NCI-H82 treated with DMSO at 0.1 percent for 48 hours (cell line): ENCODE data around the gene AGPS.
"Not testable (repeated sequence)": the region's sequence is repeated elsewhere in the genome, so short reads cannot be mapped to it uniquely, and the experiment has no call there.

Source experiments
- DNase-seq: peaks from one replicate; lab custom pipeline; 2025; ENCODE audit not compliant: unreplicated experiment; lab: John Stamatoyannopoulos, UW

The AGPS gene

DNA sequence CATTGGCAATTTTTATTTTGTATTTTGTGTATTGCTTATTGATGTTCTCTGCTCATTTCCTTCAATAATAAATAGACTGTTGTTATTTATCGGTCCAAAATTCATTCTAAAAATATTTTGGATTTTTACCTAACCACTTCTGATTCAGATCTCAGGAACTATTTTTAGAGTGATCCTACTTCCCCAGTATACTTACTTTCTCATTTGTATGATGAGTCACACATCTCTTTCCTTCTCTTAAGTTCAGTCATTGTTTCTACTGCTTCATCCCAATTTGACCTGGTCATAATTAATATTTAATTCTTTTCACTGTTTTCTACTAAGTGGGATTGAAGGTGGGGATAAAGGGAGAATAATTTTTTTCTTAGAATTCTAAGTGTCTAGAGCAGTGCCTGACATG lies 75.1 kb downstream of the AGPS start:
- DNase-seq: no peak

DNA sequence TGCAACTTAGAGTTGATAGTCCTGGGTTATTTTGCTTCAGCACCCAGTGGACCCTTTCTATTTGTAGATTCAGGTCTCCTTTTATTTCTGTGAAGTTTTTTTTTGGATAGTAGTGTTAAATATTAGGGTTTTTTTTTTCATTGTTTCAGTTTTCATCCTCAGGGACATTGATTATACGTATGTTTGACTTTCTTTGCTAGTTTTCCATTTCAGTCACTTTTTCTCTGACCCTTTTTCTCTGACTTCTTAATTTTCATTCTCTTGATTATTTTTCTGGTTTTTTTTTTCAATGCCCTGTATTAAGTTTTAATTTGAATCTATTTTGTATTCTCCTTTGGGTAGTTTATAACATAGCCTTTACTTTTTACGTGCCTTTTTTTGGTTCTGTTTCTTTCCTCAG lies 79.4 kb downstream of the AGPS start:
- DNase-seq: no peak

DNA sequence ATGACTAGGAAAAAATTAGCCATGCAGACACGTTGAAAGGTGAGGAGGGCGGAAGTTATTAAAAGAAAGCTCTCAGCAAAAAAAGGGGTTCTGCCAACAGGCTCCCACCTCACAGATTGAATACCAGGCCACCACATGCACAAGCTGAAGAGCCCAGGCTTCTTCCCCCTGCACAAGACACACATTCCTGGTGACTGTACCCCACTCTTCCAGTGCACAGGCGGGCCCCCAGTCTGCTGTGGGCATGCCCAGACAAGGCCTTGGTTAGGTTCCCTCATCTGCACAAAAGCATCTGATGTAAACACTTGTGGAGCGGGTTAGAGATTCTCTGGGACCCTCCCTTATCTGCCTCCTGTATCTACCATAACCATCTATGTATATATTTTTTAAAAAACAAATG lies 81.7 kb downstream of the AGPS start:
- DNase-seq: no peak

DNA sequence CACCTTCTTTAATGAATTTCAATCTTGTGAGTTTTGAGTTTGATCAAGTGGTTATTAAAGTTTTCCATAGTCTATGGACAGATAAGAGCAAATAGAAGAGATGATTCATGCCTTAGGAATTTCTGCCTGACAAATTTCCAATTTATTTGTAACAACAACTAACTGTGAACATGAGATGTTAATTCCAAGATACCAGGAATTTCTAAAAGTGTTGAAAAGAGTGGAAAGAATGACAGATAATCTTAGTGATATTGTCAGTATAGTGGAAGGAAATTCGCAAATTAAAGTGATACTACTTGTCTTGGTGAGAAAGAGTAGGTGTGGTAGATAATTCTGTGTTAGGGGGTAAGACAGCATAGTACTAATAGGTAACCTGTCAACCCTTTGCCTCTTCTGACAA lies 82.4 kb downstream of the AGPS start:
- no peak for DNase-seq

DNA sequence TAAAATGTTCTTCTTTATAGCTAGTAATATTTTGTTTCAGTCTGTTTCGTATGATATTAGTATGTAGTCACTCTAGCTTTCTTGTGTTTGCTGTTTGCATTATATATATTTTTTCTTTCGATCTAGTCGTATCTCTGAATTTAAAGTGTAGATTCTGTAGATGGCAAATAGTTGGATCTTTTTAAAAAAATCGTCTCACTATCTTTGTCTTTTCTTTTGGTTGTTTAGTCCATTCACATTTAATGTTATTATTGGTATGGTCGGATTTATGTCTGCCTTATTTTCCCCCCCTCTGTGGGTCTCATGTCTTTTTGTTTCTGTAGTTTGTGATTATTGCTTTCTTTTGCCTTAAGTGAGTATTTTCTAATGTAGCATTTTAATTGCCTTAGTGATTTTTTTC lies 84.3 kb downstream of the AGPS start:
- DNase-seq: no peak

DNA sequence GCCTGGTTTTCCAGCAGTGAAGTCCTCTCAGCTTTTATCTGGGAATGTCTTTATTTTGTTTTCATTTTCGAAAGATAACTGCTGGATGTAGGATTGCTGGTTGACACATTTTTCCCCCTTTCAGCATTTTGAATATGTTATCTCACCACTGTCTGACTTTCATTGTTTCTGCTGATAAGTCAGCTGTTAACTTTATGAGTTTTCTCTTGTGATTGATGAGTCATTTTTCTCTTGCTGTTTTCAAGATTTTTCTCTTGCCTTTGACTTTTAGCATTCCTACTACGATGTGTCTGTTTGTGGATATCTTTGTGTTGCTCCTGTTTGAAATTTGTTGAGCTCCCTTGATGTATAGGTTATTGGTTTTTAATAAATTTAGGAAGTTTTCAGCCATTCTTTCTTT lies 85.5 kb downstream of the AGPS start:
- no peak for DNase-seq

DNA sequence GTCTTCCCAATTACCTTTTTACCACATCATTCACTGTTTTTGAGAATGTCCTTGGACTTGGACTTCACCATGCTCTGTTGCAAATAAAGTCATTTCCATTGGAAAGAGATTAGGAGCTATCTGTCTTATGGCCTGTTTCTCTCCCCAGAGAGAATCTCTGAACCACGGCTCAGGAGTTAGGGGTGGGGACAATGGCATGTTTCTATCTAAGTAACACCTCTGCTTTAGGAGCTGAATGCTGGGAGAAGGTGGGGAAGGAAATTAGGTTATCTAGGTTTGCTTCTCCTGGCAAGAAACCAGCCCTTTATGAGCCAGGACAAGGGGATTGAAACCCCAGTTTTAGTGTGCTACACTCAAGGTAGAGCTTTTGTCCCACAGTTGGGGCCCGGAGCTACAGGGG lies 86.3 kb downstream of the AGPS start:
- no peak for DNase-seq

DNA sequence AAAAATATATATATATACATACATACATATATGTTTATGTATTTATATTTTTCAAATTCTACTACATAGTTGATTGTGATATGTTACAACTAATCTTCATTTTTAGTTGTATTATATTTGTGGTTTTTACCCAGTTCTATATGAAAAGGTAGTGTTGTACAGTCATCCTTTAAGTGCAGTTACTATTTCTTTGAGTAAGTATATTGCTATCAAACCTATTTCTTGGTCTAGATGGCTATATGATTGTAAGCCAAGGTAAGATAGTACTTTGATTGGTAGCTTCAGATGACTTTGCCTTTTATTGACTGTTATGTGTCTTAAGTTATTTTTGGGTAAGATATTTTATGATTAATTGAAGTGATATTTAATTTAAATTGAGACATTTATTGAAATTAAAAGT lies 89.6 kb downstream of the AGPS start:
- no peak for DNase-seq

DNA sequence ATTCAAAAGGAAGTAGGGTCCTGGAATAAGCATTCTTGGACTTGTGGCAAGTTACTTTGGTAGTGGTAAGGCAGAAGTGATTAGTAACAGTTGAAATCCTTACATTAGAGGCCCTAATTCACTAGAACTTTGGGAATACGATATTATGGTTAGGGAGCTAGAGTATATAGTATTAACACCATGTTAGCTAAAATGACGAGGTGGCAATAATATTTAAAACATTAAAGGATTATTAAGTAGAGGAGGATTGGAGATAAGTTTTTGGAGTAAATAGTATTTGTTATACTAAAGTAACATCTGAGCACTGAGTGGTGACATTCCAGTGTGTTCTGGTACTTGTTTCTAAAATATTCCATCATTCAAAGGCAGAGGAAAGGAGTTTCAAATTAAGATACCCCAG lies 91.0 kb downstream of the AGPS start:
- DNase-seq: no peak

DNA sequence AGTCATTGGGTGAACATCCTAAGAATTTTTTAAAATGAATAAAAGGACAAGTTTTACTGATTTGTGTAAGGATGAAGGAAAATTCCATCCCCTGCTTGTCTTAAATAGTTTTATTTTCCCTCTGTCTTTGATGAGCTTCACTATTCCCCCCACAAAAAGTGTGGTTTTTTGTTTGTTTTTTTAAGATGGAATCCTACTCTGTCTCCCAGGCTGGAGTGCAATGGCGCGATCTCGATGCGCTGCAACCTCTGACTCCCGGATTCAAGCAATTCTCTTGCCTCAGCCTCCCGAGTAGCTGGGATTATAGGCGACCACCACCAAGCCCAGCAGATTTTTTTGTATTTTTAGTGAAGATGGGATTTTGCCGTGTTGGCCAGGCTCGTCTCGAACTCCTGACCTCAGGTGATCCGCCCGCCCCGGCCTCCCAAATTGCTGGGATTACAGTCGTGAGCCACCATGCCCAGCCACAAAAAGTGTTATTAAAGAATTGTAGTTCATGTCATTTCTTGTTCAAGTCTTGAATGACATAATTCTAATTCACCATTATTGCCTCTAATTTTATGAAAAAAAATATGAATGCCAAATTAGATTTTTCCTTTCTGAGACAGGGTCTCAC lies 91.7 kb downstream of the AGPS start:
- DNase-seq: no peak

DNA sequence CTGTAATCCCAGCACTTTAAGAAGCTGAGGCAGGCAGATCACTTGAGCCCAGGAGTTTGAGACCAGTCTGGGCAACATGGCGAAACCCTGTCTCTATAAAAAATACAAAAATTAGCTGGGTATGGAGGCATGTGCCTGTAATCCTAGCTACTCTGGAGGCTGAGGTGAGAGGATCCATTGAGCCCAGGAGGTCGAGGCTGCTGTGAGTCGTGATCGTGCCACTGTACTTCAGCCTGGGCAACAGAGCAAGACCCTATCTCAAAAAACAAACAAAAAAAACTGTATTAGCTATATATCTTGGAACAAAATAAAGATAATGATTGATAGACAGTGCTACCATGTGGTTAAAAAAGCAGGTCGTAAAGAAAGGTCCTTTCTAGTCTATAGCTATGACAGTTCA lies 93.1 kb downstream of the AGPS start:
- DNase-seq: not testable (repeated sequence)

DNA sequence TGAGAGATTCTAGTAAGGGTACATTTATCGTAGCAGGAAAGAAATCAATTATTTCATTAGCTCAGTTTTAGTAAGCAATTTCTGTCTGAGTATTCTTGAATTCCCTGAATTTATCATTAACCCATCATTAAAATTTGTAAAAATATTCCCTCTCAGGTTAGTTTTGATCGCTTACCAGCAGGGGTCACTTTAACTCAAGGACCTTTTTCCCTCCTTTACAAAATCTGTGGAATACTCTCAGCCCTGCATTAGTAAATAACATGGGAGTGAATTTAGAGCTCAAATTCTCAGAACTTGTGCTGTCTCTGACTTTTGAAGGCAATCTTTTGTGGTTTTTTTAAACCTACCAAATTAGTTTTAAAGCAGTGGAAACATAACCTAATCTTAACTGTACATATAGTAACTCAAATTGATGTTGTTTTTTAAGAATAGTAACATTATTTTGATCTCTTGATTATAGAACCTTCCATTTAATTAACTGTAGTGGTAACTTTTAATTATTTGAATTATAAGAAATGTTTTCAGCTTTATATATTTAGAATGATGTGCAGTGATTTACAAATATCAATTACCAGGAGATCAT lies 97.2 kb downstream of the AGPS start:
- DNase-seq: peak; percentile 31

DNA sequence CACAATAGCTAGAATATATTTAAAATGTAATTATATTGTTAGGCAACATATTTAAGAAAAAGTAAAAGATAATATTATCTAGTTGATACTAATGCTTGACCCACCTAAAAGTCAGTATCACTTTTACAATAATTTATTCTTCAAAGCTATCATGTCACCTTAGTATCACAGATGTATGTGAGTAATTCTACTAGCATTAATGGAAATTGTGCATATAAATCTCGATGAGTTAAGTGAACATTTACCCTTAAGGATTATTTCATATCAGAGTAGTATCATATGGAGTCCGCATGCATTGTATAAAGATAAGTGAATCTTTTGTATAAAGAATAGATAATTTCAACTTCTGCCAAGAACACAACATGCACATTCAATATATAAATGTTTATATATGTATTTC lies 103.4 kb downstream of the AGPS start:
- no peak for DNase-seq

DNA sequence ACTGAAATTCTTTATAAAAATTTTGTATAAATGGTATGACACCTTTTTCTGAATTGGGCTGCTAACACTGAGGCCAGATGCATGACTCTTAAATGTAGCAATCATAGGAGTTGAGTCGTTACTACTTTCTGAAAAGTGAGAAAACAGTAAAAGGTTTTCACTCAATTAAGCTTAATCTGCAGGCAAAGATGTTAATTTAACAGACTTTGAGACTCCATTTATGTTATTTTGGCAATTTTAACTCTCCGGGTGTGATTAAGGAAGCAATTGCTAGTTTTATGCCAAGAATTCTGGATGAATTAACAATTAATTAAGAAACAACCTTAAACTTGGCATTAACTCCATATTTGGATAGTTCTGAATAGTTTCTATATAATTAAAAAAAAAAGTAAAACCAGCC lies 104.3 kb downstream of the AGPS start:
- DNase-seq: no peak

DNA sequence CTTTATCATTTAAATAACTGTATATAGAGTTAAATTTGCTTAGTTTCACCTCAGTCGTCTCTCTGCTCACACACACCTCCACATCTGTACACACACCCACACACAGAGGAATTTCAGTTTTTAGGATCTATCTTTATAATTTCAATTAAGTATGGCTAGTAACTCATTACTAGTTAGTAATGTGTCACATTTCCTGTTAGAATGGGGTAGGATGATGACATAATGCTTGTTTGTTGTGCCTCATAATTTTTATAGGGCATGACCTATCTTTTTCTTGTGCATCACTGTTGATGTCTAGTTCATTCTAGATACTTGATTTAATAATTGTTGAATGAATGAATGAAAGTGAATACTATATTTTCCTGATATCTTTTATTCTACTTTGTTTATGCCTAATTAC lies 108.6 kb downstream of the AGPS start:
- no peak for DNase-seq

DNA sequence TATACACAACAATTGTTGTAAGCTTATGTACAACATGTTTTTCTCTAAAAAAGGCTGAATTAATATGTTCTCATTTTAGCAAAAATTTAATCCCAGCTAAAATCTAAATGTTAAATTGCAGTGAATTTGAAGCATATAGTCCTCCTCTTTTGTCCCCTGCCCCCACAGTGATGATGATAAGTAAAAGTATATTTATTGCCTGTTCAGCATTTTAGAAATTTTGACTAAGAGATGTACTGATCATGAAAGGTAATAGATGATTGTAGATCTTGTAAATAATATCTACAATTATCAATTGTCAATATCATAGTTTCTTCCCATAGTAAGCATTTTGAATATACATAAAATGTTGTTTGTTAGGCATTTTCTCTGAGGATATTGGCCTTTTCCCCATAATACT lies 113.9 kb downstream of the AGPS start:
- no peak for DNase-seq

DNA sequence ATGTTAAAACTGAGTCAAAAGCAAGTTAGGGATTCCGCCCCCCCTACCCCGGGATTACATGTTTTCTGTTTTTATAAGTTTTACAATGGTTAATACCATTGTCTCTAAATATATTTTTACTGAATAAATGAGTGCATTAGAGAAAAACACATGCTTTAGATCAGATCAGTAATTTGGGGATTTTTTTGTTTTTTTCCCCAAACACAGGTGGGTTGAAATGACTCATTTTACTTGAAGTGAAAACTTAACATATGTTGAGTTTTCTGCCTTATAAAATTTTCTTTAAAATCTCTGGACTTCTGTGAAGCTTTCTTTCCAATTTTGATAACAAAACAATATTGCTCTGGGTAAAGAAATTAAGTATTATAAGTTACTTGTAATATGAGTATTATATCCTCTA lies 114.4 kb downstream of the AGPS start:
- DNase-seq: no peak

DNA sequence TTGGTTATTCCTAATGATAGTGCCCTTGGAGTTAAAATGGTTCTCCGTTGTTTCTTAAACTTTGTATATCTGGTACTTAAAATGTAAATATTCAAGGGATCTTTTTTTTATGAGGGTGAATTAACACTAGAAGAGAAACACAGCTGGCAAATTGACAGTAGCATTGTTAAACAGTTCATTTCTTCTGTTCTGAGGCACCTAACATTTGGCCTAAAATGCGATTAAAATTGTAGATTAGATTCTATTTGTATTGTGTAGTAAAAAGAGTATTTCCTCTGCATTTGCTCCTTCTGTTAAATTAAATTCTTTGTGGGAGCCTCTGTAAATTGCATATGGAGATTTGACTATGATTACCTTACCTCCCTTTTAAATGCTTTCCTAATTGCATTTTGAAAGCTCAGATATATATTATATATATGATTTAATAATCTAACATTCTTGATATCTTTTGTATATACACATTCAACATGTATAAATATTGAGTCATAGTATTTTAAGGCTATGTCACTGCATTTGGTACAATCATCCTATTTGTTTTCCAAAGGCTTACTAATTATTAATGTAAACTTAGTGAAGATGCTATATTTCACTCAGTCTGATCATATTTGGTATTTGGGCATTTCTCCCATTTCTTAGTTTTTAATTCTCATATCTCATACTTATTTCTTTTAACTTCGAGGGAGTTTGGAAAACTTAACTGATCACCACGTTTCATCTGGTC lies 124.4 kb downstream of the AGPS start:
- no peak for DNase-seq

DNA sequence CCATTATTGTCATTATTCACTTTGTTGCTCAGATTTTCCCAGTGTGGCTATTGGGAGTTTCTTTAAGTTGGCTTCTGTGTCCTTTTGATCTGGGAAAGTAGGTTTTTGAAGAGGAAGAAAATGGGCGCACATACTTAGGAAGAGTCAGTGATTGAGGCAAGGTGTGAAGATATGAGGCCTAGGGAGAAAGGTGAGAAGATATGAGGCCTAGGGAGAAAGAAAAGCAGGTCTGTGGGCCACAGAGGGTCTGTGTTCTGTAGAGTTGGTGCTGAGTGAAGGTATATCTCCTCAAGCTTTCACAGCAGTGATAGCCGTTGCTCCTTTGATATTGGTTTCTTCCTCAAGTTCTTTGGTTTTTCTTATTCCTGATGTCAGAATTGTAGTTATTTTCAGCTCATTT lies 126.2 kb downstream of the AGPS start:
- DNase-seq: no peak

DNA sequence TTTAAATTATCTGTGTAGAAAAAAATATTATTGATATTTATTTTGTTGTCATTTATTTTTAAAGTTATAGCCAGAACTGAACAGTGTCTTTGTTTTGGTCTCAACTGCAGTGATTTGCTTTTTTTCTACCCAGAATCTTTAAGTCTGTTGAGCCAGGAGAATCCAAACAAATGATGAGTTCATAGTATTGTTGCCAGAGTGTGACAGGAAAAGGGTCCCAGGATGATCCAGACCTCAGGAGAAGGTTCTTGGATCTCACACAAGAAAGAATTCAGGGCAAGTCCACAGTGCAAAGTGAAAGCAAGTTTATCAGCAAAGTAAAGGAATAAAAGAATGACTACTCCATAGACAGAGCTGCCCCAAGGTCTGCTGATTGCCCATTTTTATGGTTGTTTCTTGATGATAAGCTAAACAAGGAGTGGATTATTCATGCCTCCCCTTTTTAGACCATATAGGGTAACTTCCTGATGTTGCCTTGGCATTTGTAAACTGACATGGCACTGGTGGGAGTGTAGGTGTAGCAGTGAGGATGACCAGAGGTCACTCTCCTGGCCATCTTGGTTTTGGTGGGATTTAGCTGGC lies 127.1 kb downstream of the AGPS start:
- DNase-seq: no peak

DNA sequence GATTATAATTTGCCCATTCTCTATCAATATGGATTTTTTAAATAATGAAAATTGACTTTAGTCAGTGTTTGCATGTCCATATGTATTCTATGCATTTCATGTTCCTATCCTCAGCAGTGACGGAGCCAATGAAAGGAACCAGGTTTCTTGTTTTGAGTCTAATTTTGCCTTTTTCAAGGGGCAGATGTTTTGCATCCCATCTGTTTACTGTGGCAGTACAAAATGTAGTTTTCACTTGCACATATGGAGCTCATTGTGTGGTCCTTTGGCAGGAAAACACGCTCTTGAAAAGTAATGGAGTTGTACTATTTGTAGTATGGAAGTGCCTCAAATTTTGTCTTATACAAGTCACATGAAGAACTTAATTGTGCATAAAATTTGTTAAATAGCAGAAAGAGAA lies 127.8 kb downstream of the AGPS start:
- no peak for DNase-seq

DNA sequence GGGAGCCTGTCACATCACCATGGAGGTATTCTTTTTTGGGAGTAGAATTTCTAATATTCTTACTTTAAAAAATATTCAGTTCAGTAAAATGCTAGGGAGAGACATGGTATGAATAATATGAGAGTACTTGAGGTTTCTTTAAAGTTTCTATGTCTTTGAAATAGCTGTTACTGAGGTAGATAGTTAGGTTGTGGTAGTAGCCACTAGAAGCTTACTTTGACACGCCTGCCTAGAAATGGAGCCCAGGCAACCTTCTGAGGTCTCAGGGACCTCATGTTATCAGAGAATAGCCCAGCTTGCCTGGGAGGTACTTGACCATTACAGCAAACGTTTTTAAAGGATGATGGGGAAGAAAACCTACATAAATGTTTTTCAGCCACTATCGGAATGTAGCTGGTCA lies 131.2 kb downstream of the AGPS start:
- no peak for DNase-seq
